HEK293T (cell line): ENCODE measurements around the gene CTU2.
A peak's percentile ranks its signal among the peaks of the same experiment; 100 is the strongest.

ENCODE experiments used
- CTCF ChIA-PET: fragments of 350-600 bp; formaldehyde crosslinking; extraction: SDS; loops from one replicate; lab custom pipeline; 2021; ENCODE audit warnings: antibody characterized with exemption, inconsistent platforms; lab: Yijun Ruan, JAX
- POLR2A ChIA-PET: fragments of 350-600 bp; formaldehyde crosslinking; extraction: SDS; loops from one replicate; lab custom pipeline; 2020; ENCODE audit warnings: antibody characterized with exemption, inconsistent platforms; lab: Yijun Ruan, JAX
- DNase-seq: peaks from one replicate; pipeline ENCODE4 v3.0.0; 2012; ENCODE audit warnings: mixed read lengths; ENCODE audit errors: extremely low spot score
- ARNT ChIP-seq: fragments of 450-650 bp; IDR thresholded peaks from 2 replicates; pipeline ENCODE4 v1.6.1; 2017; ENCODE audit warnings: mild to moderate bottlenecking
- BHLHE40 ChIP-seq: fragments of 450-650 bp; IDR thresholded peaks from 2 replicates; pipeline ENCODE4 v1.6.1; 2016; ENCODE audit warnings: mild to moderate bottlenecking, moderate library complexity, borderline replicate concordance
- CTBP1 ChIP-seq: fragments of 450-650 bp; IDR thresholded peaks from 2 replicates; pipeline ENCODE4 v1.6.1; 2016; ENCODE audit warnings: borderline replicate concordance
- ELF4 ChIP-seq: fragments of 450-650 bp; IDR thresholded peaks from 2 replicates; pipeline ENCODE4 v1.6.1; 2017; ENCODE audit warnings: antibody characterized with exemption
- FOXA1 ChIP-seq: fragments of 450-650 bp; IDR thresholded peaks from 2 replicates; pipeline ENCODE4 v1.6.1; 2016; ENCODE audit warnings: mild to moderate bottlenecking
- FOXK2 ChIP-seq: fragments of 450-650 bp; IDR thresholded peaks from 2 replicates; pipeline ENCODE4 v1.6.1; 2016; ENCODE audit warnings: mild to moderate bottlenecking
- FOXM1 ChIP-seq: fragments of 450-650 bp; IDR thresholded peaks from 2 replicates; pipeline ENCODE4 v1.6.1; 2017; ENCODE audit warnings: mild to moderate bottlenecking, borderline replicate concordance
- HDGF ChIP-seq: fragments of 450-650 bp; IDR thresholded peaks from 2 replicates; pipeline ENCODE4 v1.6.1; 2017; ENCODE audit warnings: antibody characterized with exemption, borderline replicate concordance
- L3MBTL2 ChIP-seq: fragments of 450-650 bp; conservative IDR thresholded peaks from 2 replicates; pipeline ENCODE4 v1.6.1; 2016; ENCODE audit warnings: mild to moderate bottlenecking
- LEF1 ChIP-seq: fragments of 450-650 bp; IDR thresholded peaks from 2 replicates; pipeline ENCODE4 v1.6.1; 2017; ENCODE audit warnings: mild to moderate bottlenecking, borderline replicate concordance
- NFRKB ChIP-seq: fragments of 450-650 bp; IDR thresholded peaks from 2 replicates; pipeline ENCODE4 v1.6.1; 2016; ENCODE audit warnings: mild to moderate bottlenecking, moderate library complexity
- SP1 ChIP-seq: fragments of 450-650 bp; IDR thresholded peaks from 2 replicates; pipeline ENCODE4 v1.6.1; 2017
- SUZ12 ChIP-seq: fragments of 450-650 bp; IDR thresholded peaks from 2 replicates; pipeline ENCODE4 v1.6.1; 2016; ENCODE audit warnings: mild to moderate bottlenecking
- TARDBP ChIP-seq: fragments of 450-650 bp; IDR thresholded peaks from 2 replicates; pipeline ENCODE4 v1.6.1; 2016
- ZNF384 ChIP-seq: fragments of 450-650 bp; IDR thresholded peaks from 2 replicates; pipeline ENCODE4 v1.6.1; 2016
- TF ChIP-seq, protein P1 (sequence below): fragments of 450-650 bp; IDR thresholded peaks from 2 replicates; pipeline ENCODE4 v1.6.1; 2016

The CTU2 gene

DNA sequence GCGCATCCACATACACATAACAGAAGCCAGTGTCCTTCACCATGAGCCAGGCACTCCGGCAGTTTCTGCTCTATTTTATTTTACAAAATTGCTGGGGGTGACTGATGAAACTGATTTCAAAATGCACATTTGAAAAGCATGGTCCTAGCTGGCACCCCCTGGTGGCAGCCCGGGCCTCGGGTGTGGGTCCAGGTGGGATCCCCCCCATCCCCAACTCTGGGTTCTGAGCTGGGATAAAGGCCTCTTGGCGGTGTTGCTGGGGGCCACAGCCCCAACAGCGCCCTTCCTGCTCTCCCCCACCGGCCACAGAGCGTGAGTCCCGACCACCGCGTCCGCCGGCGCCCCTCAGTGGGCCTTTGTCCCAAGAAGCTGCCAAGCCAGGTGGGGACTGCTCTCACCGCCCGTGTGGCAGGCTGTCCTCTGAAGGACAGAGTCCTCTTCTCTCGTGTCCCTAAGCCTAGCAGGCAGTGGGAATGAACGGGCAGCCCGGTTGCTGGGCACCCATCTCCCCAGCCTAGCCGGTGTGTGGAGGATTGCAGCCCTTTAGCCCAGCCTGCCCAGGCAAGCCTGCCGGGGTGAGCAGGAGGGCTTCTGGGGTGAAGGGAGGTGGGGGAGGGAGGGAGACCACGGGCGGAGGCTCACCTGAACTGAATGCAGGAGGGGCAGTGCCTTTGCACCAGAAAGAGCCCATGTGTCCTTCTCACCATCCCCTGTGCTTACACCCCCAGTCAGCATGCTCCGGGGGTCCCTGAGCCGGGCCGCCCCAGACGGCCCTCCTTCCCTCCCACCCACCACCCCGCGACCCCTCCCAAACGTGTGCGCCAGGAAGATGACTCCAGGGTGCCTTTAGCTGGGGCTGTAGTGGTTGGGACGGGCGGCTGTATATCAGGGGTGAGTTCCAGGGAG lies 20.9 kb upstream of the CTU2 start:
- CTCF ChIA-PET, result interaction anchor here (0.9 to 1.6 kb wide), 3 partner anchors 12 to 23 kb away, joined by 3 read pairs; partner anchors contain the start of gene MVD
- DNase-seq, result peak; percentile 35
- POLR2A ChIA-PET, result no interaction called here
- TF ChIP-seq LEF1, result no peak
- TF ChIP-seq ELF4, result no peak
- no peak for TF ChIP-seq SUZ12
- TF ChIP-seq L3MBTL2, result no peak
- TF ChIP-seq BHLHE40, result no peak
- TF ChIP-seq FOXA1, result no peak
- no peak for TF ChIP-seq ZNF384
- TF ChIP-seq, protein P1, sequence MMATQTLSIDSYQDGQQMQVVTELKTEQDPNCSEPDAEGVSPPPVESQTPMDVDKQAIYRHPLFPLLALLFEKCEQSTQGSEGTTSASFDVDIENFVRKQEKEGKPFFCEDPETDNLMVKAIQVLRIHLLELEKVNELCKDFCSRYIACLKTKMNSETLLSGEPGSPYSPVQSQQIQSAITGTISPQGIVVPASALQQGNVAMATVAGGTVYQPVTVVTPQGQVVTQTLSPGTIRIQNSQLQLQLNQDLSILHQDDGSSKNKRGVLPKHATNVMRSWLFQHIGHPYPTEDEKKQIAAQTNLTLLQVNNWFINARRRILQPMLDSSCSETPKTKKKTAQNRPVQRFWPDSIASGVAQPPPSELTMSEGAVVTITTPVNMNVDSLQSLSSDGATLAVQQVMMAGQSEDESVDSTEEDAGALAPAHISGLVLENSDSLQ, result no peak
- no peak for TF ChIP-seq FOXM1
- no peak for TF ChIP-seq FOXK2
- TF ChIP-seq SP1, result no peak
- TF ChIP-seq ARNT, result no peak
- no peak for TF ChIP-seq NFRKB
- no peak for TF ChIP-seq CTBP1
- no peak for TF ChIP-seq HDGF
- no peak for TF ChIP-seq TARDBP

DNA sequence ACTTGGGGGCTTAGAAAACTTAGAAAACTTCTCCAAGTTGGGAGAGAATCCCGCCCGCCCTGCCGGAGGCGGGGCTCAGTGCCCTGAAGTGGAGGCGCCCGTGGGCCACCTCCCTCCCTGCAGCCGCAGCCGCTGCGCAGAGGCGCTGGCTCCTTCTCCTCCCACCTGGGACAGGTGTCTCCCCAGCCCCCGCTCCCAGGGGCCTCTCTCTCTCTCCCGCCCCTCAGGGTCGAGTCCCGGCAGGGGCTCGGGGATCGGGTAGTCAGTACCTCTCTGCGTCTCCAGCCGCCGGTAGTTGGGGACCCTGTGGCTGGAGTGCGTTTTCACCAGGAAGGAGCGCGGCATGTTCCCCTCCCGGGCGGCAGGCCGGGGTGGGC lies 20.3 kb upstream of the CTU2 start:
- TF ChIP-seq FOXM1 (no peak), FOXK2 (no peak), BHLHE40 (no peak), CTBP1 (no peak), ELF4 (no peak)
- ChIA-PET POLR2A (no interaction called here), CTCF (interaction anchor here (1.6 kb wide), 1 partner anchor 13 kb away, joined by 3 read pairs; no protein-coding TSS in a partner anchor)
- peak; percentile 37 for DNase-seq

DNA sequence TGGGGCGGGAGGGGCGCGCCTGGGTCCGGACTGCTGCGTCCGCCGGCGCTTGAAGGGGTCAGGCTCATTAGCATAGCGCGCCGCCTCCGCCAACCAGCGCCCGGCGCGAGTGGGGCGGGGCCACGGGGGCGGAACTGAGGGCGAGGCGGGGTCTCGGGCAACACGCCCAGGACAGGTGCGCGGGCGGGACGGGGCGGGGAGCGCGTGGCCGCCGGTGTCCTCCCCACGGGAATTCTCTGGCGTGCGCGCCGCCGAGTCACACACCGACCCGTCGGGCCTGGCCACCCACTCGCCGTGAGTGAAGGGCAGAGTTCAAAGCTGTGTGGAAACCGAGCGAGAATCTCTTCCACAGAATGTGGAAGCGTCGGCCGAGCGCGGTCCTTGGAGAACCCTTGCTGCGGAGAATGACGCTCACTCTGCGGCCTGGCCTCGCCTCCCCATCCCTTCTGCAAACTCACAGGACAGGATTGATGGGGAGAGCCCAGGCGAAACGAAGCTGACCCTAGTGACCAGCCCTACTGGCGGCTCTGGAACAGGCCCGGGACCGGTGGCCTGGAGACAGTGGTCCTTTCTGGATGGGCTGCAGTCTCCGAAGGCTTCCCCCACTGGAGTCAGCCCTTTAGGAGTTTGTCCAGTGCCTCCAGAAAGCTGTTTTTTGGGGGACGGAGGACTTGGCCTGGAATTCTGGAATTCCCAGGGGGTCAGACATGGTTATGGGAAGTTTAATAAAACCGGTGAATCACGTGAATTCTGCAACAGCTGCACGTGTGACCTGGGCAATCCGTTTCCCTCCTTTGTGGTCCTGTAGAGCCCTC lies 19.7 kb upstream of the CTU2 start, which contains the start of gene SNAI3:
Gene SNAI3 (minus strand): TSS at position 69 of the 815 bp plus-strand sequence. CDS start 101 bp downstream, outside the sequence.
- TF ChIP-seq L3MBTL2 (peak; percentile 41; the same call in 1 of the 2 replicates), FOXK2 (no peak)
- ChIA-PET CTCF (interaction anchor here (1.6 kb wide), 1 partner anchor 13 kb away, joined by 3 read pairs; no protein-coding TSS in a partner anchor), POLR2A (interaction anchor here (1.9 kb wide), 1 partner anchor 20 kb away, joined by 7 read pairs; no protein-coding TSS in a partner anchor)
- peak; percentile 93 for DNase-seq

DNA sequence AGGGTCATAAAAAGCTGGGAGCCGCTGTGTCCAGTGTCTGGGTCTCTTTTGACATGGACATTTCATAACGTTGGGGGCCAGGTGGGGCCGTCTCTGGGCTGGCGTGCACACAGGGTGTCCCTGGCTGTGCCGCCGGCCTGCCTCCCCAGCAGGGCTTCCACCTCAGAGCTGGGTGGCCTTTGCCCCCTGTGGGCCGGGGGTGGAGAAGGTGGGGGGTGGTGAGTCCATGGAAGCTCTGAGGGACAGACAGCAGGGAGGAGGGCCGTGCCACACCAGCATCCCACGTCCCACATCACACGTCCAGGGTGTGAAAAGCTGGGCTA lies 19.1 kb upstream of the CTU2 start:
- POLR2A ChIA-PET, result interaction anchor here (1.0 to 1.9 kb wide), 2 partner anchors 18 to 20 kb away, joined by 4 to 7 read pairs; no protein-coding TSS in a partner anchor
- no peak for DNase-seq
- TF ChIP-seq ARNT (no peak), SUZ12 (no peak), BHLHE40 (no peak), L3MBTL2 (no peak), CTBP1 (no peak), ELF4 (no peak), TARDBP (no peak), HDGF (no peak), LEF1 (no peak), ZNF384 (no peak), FOXM1 (no peak), FOXK2 (no peak), NFRKB (no peak), SP1 (no peak), FOXA1 (no peak)
- TF ChIP-seq, protein P1, result no peak
- CTCF ChIA-PET, result no interaction called here

DNA sequence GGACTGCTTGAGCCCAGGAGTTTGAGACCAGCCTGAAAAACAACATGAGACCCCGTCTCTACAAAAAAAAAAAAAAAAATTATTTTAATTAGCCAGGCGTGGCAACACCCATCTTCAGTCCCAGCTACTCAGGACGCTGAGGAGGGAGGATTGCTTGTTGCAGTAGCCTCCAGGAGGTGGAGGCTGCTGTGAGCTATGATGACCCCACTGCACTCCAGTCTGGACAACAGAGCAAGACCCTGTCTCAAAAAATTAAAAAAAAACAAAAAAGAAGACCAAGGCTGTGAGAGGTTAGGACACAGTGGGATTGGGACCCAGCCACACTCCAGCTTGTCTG lies 18.7 kb upstream of the CTU2 start:
- ChIA-PET CTCF (interaction anchor here (0.6 kb wide), 1 partner anchor 70 kb away, joined by 3 read pairs; no protein-coding TSS in a partner anchor), POLR2A (interaction anchor here (1.0 to 1.9 kb wide), 2 partner anchors 18 to 19 kb away, joined by 4 to 7 read pairs; no protein-coding TSS in a partner anchor)
- no peak for TF ChIP-seq FOXA1
- TF ChIP-seq ZNF384, result no peak
- TF ChIP-seq LEF1, result no peak
- TF ChIP-seq SUZ12, result no peak
- TF ChIP-seq FOXM1, result no peak
- TF ChIP-seq NFRKB, result no peak
- no peak for TF ChIP-seq ARNT
- no peak for TF ChIP-seq ELF4
- DNase-seq, result no peak
